ENCODE data around the gene FAM177B. TPM values are rescaled to one million over a fixed set of nuclear protein-coding genes. Genes with fewer than 3 reads are reported as not detected.

FAM177B gene
- polyA plus RNA-seq (ENCODE audit: insufficient read length in 12 of 12), result under 1 TPM in 7 of 12 donors, not detected in 5; 0.18 to 0.54 (median 0.27) TPM
- long read RNA-seq, donor 1, partial matches to known transcripts, result 0 of 1 reads
- long read RNA-seq, donor 1, other reads (novel, unspliced or antisense), result 0 of 1 reads
- long read RNA-seq, donor 2, result 0 reads
- long read RNA-seq, donor 3, result 0 reads
- long read RNA-seq, donor 4, result 0 reads
- long read RNA-seq, donor 5, result 0 reads
- long read RNA-seq, donor 6, result 0 reads
- long read RNA-seq, donor 7, result 0 reads
- long read RNA-seq, donor 8, result 0 reads
- long read RNA-seq, donor 9, result 0 reads
- long read RNA-seq, donor 10, result 0 reads
- long read RNA-seq, donor 11, result 0 reads

DNA sequence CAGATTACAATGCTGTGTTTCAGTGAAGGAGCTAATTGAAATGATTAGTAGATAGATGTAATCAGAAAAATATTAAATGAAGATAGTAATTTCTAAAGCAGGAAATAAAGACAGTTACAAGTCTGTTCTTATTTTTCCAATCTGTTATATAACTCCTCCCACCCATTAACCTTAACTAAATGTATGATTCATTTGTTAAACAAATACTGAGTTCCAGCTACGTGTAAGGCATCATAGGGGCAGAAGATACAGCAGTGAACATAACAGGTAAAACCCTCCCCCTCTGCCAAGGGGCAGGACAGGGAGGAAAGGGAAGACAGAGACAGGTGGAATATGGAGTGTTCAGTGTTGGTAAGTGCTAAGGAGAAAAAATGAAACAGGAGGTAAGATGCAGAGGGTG lies at the start of gene FAM177B:
FAM177B (plus strand) TSS at position 231 of the 400 bp plus-strand sequence. CDS start 9,344 bp downstream, outside the sequence.
- no peak for DNase-seq

DNA sequence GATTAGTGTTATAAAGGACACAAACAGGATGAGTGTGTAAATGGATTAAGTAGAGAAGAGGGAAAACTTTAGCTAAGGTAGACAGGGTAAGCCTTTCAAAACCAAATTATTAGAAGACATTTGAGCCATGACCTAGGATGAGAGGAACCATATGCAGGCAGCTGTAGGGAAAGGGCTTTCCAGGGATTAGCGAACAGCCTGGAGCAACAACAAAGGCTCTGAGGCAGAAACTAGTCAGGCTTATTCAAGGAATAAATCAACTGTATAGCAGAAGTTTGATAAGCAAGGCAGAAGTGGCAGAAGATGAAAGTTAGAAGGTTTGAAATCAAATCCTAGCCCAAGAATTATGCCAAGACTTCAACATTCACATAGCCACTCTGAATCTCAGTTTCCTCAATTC lies 46.0 kb upstream of the FAM177B start:
- DNase-seq, result no peak

DNA sequence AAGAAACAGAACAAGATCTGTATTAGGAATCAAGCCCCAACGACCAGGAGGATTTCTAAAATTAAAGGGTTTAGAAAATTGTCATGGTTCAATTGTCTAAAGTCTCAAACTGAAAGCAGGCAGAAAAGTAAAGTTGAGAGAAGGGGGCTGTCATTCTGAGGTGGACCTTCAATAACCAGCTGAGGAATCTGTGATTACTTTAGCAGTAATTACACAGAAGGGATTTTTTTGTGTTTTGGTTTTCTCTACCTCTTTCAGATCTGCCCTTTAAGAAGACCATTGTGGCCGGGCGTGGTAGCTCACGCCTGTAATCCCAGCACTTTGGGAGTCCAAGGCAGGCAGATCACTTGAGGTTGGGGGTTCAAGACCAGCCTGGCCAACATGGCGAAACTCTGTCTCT lies 42.1 kb upstream of the FAM177B start:
- DNase-seq, result no peak

DNA sequence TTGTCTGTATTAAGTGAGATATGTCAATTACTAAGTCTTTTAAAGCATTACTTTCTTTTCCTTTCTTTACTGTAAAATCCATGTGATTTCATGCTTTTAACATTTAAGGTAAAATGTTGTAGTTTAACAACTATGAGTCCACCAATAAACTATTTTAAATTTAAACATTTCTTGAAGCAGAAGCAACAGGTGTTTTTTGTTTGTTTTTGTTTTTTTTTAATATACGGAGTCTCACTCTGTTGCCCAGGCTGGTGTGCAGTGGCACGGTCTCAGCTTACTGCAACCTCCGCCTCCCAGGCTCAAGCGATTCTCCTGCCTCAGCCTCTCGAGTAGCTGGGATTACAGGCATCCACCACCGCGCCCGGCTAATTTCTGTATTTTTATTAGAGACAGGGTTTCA lies 40.3 kb upstream of the FAM177B start:
- no peak for DNase-seq

DNA sequence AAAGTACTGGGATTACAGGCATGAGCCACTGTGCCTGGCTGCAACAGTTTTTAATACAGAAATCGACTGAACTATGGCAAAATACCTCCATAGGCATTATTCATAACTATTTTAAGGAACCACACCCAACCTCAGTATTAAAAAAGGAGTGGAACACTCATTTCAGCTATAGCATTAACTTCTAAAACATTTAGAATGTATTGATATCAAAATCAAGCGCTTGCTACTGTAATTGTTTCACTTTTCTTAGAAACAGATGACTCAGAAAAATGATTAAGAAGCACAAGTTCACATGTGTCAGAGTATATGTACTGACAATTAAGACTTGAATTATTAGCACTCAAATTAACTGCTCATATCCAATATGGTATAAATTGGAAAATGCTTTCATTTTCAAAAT lies 39.8 kb upstream of the FAM177B start:
- DNase-seq, result no peak

DNA sequence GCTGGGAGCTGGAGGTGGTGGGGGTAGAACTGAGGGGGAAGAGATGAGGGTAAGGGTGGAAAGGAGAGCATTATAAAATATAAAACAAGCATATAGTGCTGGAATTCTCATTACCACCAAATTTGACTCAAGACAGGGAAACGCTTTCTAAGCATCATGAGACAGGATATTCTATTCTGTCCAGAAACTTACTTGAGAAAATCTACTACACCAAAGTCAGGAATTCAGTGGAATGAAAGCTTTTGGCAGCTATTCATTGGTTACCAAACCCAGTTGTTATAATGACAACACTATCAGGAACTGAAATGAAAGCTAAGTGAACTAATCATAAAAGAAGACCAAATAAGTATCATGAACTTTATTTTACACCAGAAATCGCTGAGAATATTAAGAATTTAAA lies 39.2 kb upstream of the FAM177B start:
- peak; percentile 10 for DNase-seq

DNA sequence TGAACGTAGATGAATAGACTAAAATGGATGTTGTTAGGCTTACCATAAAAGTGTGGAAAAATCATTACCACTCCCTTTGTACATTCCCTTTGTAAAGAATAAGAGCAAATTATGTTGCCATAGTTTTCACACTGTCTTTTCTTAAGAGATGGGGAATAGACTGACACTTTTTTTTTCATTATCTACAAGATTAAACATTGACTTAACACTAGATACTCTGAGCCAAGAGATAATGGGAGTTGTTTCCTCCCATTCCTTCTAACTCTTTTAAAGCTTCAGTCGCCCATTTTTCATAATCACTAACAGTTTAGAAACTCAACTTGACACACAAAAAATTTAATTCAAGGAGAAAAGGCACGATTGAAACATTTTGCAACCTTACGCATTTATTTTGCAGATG lies 34.8 kb upstream of the FAM177B start:
- no peak for DNase-seq

DNA sequence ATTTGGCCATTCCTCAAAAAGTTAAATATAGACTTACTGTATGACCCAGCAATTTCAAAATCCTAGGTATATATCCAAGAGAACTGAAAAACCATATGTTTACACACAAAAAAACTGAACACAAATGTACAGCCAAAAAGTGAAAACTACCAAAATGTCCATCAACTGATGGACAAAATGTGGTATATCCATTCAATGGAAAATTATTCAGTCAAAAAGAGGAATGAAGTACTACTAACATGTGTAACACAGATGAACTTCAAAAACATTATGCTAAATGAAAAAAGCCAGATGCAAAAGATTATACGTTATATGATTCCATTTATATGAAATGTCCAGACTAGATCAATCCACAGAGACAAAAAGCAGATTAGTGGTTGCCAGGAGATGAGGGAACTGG lies 32.7 kb upstream of the FAM177B start:
- no peak for DNase-seq

DNA sequence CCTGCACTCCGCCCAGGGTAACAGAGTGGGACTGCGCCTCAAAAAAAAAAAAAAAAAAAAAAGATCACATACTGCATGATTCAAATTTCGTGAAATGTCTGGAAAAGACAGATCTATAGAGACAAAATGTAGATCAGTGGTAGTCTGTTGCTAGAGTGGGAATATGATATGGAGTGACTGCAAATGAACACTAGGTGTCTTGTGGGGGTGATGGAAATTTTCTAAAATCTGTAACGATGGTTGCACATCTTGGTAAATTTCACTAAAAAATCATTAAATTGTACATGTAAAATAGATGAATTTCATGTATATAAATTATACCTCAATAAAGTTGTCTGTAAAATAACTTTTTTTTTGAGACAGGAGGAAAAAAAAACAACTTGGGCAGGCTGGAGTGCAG lies 30.2 kb upstream of the FAM177B start:
- DNase-seq, result no peak

DNA sequence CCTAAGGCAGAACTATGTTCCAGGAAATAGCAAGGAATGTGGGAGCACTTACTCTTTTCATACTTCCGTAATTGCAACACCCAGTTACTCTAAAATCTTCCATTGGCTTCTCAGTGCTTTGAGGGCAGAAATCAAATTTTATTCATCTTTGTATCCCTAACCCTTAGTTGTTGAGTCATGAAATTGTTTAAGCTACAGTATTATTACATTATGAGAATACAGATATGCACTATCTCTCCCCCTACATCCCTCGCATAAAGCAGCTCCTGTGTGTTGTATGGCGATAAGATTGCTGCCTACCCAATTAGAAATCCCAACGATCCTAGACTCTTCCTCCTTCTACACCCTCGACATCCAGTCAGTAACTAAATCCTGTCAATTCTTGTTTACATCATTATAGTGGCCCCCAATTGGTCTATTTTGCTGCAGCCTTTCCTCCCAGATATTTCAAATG lies 27.3 kb upstream of the FAM177B start:
- DNase-seq, result no peak

DNA sequence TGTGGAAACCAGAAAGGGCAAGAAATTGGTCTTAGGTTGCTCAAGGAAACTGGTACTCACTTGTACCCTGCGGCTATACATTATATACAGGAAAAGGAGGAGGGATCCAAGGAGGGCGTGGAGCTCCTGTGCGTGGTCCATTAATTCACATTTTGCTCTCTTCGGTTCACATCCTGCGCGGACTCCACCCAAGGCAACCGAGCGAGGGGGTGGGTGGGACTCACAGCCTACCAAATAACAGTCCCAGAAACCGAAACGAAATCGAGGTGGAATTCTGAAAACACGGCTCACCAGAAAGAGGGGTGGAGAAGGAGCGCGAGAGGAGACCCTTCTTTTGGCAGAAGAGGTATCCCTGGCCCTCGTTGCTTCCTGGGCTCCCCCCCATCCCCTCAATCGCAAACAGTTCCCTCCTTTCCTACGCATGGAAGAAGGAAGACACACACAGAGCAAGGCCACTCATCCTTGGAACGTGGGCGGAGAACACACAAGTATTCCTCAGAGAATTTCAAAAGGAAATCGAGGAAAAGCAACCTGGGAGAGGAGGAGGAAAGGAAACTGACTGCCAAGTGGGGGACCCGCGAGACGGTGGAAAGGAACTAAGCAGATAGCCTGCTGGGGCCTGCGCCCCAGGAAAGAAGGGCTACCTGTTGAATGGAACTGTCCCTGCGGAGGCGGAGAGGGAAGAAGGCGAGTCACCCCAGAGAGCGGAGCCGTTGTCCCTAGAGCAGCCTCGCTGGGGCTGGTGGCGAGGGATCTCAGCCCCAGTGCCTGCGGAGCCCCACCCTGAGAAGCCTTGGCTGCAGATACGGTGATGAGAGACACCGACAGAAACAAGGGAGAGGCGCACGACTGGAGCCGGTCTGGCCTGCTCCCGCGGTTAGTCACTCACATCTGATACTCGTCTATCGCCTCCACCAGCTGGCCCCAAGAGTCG lies 25.4 kb upstream of the FAM177B start:
- DNase-seq, result peak; percentile 57

DNA sequence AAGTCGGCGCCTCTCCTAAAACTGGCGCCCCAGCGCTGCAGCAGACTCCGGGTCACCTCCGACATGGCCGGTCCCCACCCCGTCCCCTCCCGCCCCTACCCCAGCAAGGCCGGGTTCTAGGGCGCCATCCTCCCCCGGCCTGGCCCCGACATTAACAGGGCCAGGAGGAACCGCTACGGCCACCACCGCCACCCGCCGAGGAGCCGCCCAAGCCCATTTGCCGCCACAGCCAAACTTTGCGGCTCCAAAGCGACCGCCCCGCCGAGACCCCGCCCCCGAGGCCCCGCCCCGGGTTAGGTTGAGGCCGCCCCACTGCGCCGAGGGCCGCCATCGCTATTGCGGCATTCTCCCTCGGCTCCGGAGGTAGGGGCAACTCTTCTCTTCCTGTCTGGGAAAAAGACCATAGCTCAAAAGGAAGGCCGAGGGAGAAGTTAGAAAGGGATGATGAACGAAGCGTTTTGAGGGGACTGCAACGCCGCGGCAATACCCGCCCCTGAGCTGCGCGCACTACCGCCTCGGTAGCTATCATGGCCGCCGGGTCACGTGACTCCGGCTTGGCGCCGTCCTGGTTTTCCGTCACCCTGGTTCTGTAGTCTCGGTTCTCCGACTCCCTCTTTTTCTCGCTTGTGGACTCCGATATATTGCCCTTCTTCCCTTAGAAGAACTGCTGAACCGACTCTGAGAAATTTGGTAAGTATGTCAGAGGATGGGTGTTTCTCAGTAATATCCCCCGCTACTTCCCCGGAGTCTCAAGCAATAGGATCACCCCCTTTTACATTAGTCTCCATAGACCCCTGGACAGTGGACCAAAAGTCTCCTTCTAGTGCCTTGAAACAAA lies 24.5 kb upstream of the FAM177B start, which contains the start of the genes AIDA and BROX:
AIDA (minus strand) TSS at position 239 of the 838 bp plus-strand sequence; CDS start at position 65, 174 bp downstream.
BROX (plus strand) TSS at position 312 of the 838 bp plus-strand sequence. CDS start 3,136 bp downstream, outside the sequence.
- peak; percentile 94 for DNase-seq

DNA sequence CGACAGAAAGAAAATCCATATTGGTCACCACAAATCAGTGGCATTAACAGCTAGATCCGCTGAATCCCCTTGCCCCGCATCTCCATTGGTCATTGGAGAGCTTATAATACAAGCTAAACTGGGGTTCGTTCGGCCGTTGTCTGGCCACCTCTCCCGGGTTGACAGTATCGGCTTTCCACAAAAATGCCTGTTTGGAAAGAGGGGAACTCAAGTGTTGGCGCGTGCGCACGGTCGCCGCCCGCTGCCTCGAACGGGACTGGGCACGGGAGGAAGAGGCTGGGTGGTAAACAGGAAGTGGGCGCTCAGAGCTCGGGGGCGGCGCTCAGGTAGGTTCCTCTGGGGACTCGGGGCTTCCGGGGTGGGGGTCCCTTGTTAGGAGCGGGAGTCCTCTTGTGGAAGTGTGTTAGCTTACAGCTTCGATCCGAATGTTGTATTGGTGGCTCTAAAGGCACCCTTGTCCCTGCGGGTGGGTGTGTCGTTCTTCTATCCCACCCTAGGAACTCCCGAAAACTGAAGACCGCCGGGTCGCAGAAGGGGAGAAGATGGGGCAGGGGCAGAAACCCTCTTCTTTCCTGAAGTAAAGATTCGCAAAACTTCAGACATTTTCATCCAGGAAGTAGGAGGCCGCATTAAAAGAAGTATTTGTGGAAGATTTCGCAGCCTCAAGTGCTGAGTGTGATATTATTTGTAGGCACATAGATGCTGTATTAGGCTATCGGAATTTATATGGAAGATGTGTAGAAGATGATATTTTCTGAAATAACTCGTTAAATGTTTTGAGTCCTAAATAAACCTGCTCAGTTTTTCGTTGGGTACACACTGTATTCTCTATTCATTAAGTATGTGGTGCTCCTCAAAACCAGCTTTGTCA lies 23.7 kb upstream of the FAM177B start:
- DNase-seq, result peak; percentile 95

DNA sequence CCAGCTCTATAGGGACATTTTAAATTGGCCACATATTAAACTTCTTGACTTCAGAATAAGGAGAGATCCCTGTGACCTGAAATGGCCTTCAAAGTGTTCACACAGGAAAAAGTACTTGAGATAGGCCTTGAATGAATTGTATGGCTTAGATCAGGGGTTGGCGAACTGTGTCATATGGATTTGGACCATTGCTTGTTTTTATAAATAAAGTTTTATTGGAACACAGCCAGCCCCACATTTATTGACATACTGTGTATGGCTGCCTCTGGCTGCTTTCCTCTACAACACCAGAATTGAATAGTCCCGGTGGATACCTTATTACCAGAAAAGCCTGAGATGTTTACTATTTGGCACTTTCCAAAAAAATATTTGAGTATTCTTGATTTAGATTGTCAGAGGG lies 20.6 kb upstream of the FAM177B start:
- no peak for DNase-seq

DNA sequence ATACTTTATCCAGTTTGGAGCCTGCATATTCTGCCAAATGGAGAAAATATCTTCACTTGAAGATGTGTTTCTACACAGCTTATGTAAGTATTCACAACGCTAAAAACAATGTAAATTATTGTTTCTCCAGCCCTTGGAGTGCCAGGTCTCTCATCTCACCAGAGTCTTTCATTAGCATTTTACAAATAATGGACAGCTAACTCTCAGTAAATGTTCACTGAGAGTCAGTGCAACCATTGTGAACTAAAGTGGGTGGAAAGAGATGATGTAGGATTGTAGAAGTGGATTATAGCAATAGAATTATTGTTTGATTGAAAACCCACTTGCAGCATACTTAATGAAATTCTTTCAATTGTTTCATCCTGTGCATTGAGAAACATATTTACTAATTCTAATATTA lies 8.3 kb upstream of the FAM177B start:
- DNase-seq, result no peak

DNA sequence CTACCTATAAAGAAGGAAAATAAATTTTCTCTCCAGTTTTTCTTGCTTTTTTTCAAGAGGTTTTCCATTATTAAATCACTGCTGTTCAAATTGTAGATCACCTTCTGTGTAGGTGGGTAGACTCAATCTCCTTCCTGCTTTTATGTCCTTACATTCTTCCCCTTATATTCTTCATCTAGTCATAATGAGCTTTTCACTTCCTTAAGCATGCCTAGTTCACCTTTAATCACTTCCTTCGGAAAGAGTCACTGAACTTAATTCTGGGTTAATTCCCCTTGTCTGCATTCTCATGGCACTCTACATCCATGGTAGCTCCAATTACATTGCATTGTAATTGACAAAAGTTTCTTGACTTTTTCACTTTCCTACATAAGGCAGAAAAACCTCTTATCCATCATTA lies 6.1 kb upstream of the FAM177B start:
- DNase-seq, result no peak

DNA sequence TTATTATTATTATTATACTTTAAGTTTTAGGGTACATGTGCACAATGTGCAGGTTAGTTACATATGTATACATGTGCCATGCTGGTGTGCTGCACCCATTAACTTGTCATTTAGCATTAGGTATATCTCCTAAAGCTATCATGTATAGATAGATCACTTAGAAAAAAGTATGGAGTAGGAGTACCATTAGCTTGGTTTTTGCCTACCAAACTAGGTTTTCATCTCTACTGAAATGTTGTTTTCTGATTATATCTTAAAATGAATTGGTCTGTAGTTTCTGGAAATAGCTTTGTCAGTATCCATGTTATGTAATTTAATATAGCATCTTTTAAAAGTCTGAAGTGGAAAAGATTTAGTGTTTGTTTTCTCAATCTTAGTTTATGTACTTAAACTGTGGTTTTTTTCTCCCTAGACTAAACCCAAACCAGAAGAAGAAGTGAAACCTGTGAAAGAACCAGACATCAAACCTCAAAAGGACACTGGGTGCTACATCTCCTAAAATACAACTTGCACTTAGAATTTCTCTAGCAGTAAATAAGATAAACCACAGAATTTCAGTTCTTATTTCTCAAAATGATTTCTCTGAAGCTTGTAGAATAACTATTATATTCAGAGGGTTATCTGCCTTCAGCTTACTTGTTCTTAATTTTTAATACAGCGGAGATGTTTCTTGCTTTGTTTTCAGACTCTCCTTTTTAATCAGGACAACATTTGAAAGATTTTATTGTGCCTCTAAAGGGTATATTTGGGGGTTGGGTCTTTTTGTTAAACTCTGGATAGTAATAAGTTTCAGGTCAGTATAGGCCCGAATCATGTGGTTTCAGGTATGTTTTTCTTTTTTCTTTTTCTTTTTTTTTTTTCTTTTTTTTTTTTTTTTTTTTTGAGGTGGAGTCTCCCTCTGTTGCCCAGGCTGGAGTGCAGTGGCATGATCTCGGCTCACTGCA lies 4.5 kb upstream of the FAM177B start:
- no peak for DNase-seq

DNA sequence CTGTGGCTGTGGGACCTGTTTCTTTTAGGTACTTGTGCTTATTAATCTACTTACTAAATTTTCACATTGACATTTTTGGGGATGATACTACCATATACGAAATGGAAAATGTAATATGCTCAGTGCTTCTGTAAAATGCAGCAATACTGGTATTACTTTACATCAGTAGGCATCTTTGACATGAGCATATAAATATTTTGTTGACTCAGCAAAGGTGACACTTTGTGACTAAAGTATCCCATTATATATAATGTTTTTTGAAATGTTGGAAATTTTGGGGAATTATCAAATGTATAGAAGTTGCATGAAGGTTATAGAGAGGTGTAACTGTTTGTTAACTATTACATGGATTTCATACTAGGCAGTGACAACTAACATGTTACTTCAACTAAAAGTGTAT lies 2.3 kb upstream of the FAM177B start:
- no peak for DNase-seq

DNA sequence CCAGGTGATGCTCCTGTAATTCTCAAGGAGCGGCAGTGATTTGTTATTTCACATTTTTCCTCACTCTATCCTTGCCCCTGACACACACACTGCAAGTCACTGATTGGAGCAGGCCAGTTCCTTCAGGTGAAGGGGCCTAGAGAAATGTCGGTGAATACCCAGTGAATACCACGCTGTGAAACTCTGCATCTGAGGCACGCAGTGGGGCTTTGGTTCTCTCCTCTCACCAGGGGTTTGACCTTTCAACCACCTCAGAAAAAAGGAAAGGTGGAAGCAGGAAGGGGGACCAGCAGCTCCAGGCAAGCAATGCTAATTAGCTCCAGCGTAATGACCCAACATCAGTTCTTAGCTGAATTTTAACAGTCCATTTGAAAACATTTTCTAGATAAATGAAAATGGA lies 532 bp upstream of the FAM177B start:
- no peak for DNase-seq

DNA sequence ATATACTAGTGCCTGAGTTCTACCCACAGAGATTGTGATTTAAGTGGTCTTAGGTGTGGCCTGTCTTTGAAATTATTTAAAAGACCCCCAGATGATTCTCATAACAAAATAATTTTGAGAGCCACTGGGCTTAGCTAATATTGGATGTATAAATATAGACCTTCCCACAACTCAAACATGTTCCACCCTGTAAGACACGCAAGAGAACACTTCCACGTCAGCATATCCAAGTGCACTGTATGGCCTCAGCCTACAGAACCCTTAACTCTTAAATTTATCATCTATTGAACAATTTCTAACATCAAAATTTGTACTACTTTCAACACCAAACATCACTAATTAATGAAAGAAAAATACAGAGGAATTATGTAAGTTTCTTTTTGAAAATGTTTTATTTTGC lies 2.5 kb downstream of the FAM177B start:
- no peak for DNase-seq
